HepG2 (cell line): ENCODE measurements around the gene GGA2. TPM values are rescaled to one million over a fixed set of nuclear protein-coding genes. Genes with fewer than 3 reads are reported as not detected.

ENCODE experiments used
- ARID3A ChIP-seq: IDR thresholded peaks from 2 replicates; pipeline ENCODE4 v1.6.1; 2012; ENCODE audit warnings: low read depth, low read length, improper control_type of control experiment
- EED ChIP-seq: sonication (generic); formaldehyde crosslinking; IDR thresholded peaks from 2 replicates; pipeline ENCODE4 v1.5.0; 2020; ENCODE audit warnings: mild to moderate bottlenecking, missing genetic modification reagents
- GATAD2A ChIP-seq: IDR thresholded peaks from 2 replicates; pipeline ENCODE4 v1.6.1; 2016
- KLF6 ChIP-seq: IDR thresholded peaks from 2 replicates; pipeline ENCODE4 v1.8.0; 2016; ENCODE audit warnings: missing biosample characterization, missing genetic modification reagents
- MIER2 ChIP-seq: IDR thresholded peaks from 2 replicates; pipeline ENCODE4 v1.6.1; 2016; ENCODE audit warnings: missing biosample characterization, missing genetic modification reagents
- MNT ChIP-seq: fragments of 450-650 bp; IDR thresholded peaks from 2 replicates; pipeline ENCODE4 v1.6.1; 2016
- MTERF4 ChIP-seq: sonication (generic); formaldehyde crosslinking; IDR thresholded peaks from 2 replicates; pipeline ENCODE4 v1.8.0; 2023; ENCODE audit warnings: mild to moderate bottlenecking, missing genetic modification reagents
- PRPF4 ChIP-seq: fragments of 200-400 bp; formaldehyde crosslinking; IDR thresholded peaks from 2 replicates; pipeline ENCODE4 v1.6.1; 2016; ENCODE audit warnings: low read length, low read depth; ENCODE audit not compliant: poor library complexity, severe bottlenecking
- ZBTB20 ChIP-seq: sonication (generic); formaldehyde crosslinking; IDR thresholded peaks from 2 replicates; pipeline ENCODE4 v1.8.1; 2023; ENCODE audit warnings: missing genetic modification reagents, low read depth, mild to moderate bottlenecking, borderline replicate concordance
- ZKSCAN5 ChIP-seq: sonication (generic); formaldehyde crosslinking; IDR thresholded peaks from 2 replicates; pipeline ENCODE4 v1.5.1; 2020; ENCODE audit warnings: mild to moderate bottlenecking, missing genetic modification reagents
- ZNF3 ChIP-seq: IDR thresholded peaks from 2 replicates; pipeline ENCODE4 v1.7.0; 2017; ENCODE audit warnings: inconsistent platforms
- ZNF546 ChIP-seq: sonication (generic); formaldehyde crosslinking; conservative IDR thresholded peaks from 2 replicates; pipeline ENCODE4 v1.8.1; 2023; ENCODE audit warnings: mild to moderate bottlenecking, missing genetic modification reagents
- polyA plus RNA-seq, 8 experiments: library from polyadenylated mRNA; depleted of rRNA in 3 of 8; stranded (reverse) in 7 of 8; unstranded in 1 of 8; fragments of >200 nt; fragmentation: Illumina TruSeq in 4 of 8; extraction: Trizol in 4 of 8; gene quantifications; 2 replicates each; pipeline versions ENCODE4 v1.2.1 to v1.2.3, GENCODE V29; 2011 to 2016; ENCODE audit warnings: low read depth in 4 of 8, missing spikeins in 1 of 8, mixed read lengths in 1 of 8; ENCODE audit not compliant: insufficient read depth in 1 of 8
- total RNA-seq, 5 experiments: library from RNA; depleted of rRNA; stranded (reverse); fragments of >200 nt; fragmentation: Illumina TruSeq; extraction: Trizol; gene quantifications; 2 replicates each; pipeline ENCODE4 v1.2.3, GENCODE V29; 2016; ENCODE audit warnings: low read depth in 1 of 5
- TF ChIP-seq, protein P1 (sequence below): sonication (generic); formaldehyde crosslinking; IDR thresholded peaks from 2 replicates; pipeline ENCODE4 v1.4.0; 2020; ENCODE audit warnings: missing genetic modification reagents, borderline replicate concordance
- TF ChIP-seq, protein P2 (sequence below): sonication (generic); formaldehyde crosslinking; IDR thresholded peaks from 2 replicates; pipeline ENCODE4 v1.5.1; 2020; ENCODE audit warnings: missing genetic modification reagents, mild to moderate bottlenecking, borderline replicate concordance
- TF ChIP-seq, protein P3 (sequence below): IDR thresholded peaks from 2 replicates; pipeline ENCODE4 v1.6.1; 2016

GGA2 gene
- total and polyA plus RNA-seq, 2 of the 13 experiments (the other 11 are each of a cell fraction or from before 2014, with no cell fraction given): 51.5 to 69.8 TPM

- TF ChIP-seq, protein P1, sequence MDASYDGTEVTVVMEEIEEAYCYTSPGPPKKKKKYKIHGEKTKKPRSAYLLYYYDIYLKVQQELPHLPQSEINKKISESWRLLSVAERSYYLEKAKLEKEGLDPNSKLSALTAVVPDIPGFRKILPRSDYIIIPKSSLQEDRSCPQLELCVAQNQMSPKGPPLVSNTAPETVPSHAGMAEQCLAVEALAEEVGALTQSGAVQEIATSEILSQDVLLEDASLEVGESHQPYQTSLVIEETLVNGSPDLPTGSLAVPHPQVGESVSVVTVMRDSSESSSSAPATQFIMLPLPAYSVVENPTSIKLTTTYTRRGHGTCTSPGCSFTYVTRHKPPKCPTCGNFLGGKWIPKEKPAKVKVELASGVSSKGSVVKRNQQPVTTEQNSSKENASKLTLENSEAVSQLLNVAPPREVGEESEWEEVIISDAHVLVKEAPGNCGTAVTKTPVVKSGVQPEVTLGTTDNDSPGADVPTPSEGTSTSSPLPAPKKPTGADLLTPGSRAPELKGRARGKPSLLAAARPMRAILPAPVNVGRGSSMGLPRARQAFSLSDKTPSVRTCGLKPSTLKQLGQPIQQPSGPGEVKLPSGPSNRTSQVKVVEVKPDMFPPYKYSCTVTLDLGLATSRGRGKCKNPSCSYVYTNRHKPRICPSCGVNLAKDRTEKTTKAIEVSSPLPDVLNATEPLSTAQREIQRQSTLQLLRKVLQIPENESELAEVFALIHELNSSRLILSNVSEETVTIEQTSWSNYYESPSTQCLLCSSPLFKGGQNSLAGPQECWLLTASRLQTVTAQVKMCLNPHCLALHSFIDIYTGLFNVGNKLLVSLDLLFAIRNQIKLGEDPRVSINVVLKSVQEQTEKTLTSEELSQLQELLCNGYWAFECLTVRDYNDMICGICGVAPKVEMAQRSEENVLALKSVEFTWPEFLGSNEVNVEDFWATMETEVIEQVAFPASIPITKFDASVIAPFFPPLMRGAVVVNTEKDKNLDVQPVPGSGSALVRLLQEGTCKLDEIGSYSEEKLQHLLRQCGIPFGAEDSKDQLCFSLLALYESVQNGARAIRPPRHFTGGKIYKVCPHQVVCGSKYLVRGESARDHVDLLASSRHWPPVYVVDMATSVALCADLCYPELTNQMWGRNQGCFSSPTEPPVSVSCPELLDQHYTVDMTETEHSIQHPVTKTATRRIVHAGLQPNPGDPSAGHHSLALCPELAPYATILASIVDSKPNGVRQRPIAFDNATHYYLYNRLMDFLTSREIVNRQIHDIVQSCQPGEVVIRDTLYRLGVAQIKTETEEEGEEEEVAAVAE (CRISPR knock-in tag): peak; percentile 81; the same call in 1 of the 2 replicates
- peak; percentile 92 for TF ChIP-seq ZNF546 (CRISPR knock-in tag)
- TF ChIP-seq, protein P2, sequence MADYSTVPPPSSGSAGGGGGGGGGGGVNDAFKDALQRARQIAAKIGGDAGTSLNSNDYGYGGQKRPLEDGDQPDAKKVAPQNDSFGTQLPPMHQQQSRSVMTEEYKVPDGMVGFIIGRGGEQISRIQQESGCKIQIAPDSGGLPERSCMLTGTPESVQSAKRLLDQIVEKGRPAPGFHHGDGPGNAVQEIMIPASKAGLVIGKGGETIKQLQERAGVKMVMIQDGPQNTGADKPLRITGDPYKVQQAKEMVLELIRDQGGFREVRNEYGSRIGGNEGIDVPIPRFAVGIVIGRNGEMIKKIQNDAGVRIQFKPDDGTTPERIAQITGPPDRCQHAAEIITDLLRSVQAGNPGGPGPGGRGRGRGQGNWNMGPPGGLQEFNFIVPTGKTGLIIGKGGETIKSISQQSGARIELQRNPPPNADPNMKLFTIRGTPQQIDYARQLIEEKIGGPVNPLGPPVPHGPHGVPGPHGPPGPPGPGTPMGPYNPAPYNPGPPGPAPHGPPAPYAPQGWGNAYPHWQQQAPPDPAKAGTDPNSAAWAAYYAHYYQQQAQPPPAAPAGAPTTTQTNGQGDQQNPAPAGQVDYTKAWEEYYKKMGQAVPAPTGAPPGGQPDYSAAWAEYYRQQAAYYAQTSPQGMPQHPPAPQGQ (CRISPR knock-in tag): no peak
- TF ChIP-seq, protein P3, sequence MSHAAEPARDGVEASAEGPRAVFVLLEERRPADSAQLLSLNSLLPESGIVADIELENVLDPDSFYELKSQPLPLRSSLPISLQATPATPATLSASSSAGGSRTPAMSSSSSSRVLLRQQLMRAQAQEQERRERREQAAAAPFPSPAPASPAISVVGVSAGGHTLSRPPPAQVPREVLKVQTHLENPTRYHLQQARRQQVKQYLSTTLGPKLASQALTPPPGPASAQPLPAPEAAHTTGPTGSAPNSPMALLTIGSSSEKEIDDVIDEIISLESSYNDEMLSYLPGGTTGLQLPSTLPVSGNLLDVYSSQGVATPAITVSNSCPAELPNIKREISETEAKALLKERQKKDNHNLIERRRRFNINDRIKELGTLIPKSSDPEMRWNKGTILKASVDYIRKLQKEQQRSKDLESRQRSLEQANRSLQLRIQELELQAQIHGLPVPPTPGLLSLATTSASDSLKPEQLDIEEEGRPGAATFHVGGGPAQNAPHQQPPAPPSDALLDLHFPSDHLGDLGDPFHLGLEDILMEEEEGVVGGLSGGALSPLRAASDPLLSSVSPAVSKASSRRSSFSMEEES (CRISPR knock-in tag): peak; percentile 93
- 0 out of 2 replicates have a peak, but pooled peaks have one; percentile 41 for TF ChIP-seq ZNF3 (CRISPR knock-in tag)
- no peak for TF ChIP-seq PRPF4
- TF ChIP-seq ZBTB20 (CRISPR knock-in tag): no peak
- TF ChIP-seq MNT: peak; percentile 55; the same call in 1 of the 2 replicates
- TF ChIP-seq MTERF4 (CRISPR knock-in tag): peak; percentile 99
- TF ChIP-seq EED: peak; percentile 68
- peak; percentile 57; the same call in 1 of the 2 replicates for TF ChIP-seq ZKSCAN5 (CRISPR knock-in tag)
- TF ChIP-seq ARID3A: no peak
- peak; percentile 44; the same call in 1 of the 2 replicates for TF ChIP-seq GATAD2A (CRISPR knock-in tag)
- peak; percentile 98 for TF ChIP-seq KLF6
- TF ChIP-seq MIER2 (CRISPR knock-in tag): no peak
Measured at GRCh38 chr16:23510164-23510914, at the start of gene GGA2 (continued).
